Measurements from ENCODE around the gene TSHZ3. TPM values are rescaled to one million over a fixed set of nuclear protein-coding genes. Genes with fewer than 3 reads are reported as not detected.

The TSHZ3 gene
- total RNA-seq, 1 experiment from 2014 or later: 3.2 TPM

DNA sequence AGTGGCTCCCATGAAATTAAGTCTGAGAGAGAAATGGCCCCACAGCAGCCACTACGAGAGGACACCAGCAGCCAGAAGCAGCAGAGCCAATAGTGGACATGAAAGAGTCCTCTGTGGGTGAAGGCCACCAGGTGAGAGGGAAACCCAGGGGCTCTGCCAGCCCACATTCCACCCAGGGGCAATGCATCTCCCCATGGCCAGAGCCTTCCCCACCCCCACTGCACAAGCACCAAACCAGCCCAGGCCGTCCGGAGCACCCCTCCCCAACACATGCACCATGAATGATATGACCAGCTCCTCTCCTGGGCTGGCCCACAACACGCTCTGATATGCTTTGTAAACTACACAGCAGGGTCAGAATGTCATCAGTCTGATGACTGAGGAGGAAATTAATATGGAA, 66.9 kb downstream of the TSHZ3 start:
- no CpG with 5 or more reads among the region's 4 CpGs for WGBS (ENCODE audit: extremely low coverage, insufficient read length, low lambda C conversion rate)
- H3K27me3 ChIP-seq (ENCODE audit: insufficient read depth, low read length): no peaks in the 10 kb centered on the region
- peaks cover 6% of the 10 kb centered on the region; the same call in 1 of the 2 replicates for H3K4me1 ChIP-seq (ENCODE audit: insufficient read depth, low read length)
- H3K79me2 ChIP-seq (ENCODE audit: insufficient read depth, low read length): peaks cover 2% of the 10 kb centered on the region; the same call in 1 of the 2 replicates
- no peak overlapping the region for H2AK5ac ChIP-seq (ENCODE audit: insufficient read length, low read length)
- no peak overlapping the region for H2AFZ ChIP-seq (ENCODE audit: low read length)
- no peak for DNase-seq
- H3K4me2 ChIP-seq (ENCODE audit: insufficient read depth, insufficient read length, low read length): no peak overlapping the region
- no peak overlapping the region for H2BK120ac ChIP-seq (ENCODE audit: low read depth, low read length, poor library complexity, severe bottlenecking)
- peaks cover 19 to 30% of the 10 kb centered on the region in 2 experiments for H3K4me1 Mint-ChIP-seq
- no peaks in the 10 kb centered on the region for H3K27me3 Mint-ChIP-seq (ENCODE audit: low read depth)
- no peaks in the 10 kb centered on the region for H3K9me3 Mint-ChIP-seq
- no peak overlapping the region for H2BK5ac ChIP-seq (ENCODE audit: insufficient read length, low read length)
- H3K56ac ChIP-seq (ENCODE audit: insufficient read length, low read depth, low read length): no peak overlapping the region
- no peak overlapping the region for H4K8ac ChIP-seq (replicated peaks; ENCODE audit: insufficient read length, low read depth, low read length)
- H3K79me1 ChIP-seq (ENCODE audit: insufficient read depth, low read depth, low read length, poor library complexity, severe bottlenecking): no peaks in the 10 kb centered on the region
- H3K14ac ChIP-seq (ENCODE audit: insufficient read depth, low read length): no peak overlapping the region
- TF ChIP-seq, protein P1, sequence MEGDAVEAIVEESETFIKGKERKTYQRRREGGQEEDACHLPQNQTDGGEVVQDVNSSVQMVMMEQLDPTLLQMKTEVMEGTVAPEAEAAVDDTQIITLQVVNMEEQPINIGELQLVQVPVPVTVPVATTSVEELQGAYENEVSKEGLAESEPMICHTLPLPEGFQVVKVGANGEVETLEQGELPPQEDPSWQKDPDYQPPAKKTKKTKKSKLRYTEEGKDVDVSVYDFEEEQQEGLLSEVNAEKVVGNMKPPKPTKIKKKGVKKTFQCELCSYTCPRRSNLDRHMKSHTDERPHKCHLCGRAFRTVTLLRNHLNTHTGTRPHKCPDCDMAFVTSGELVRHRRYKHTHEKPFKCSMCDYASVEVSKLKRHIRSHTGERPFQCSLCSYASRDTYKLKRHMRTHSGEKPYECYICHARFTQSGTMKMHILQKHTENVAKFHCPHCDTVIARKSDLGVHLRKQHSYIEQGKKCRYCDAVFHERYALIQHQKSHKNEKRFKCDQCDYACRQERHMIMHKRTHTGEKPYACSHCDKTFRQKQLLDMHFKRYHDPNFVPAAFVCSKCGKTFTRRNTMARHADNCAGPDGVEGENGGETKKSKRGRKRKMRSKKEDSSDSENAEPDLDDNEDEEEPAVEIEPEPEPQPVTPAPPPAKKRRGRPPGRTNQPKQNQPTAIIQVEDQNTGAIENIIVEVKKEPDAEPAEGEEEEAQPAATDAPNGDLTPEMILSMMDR (conservative IDR thresholded peaks at IDR 0.05): no peak
- H3T11ph ChIP-seq (ENCODE audit: low read length): no peak overlapping the region
- no peak overlapping the region for H3K9ac ChIP-seq (ENCODE audit: extremely low read depth, insufficient read length, low read length)
- no peaks in the 10 kb centered on the region for H4K20me1 ChIP-seq (ENCODE audit: control insufficient read depth, insufficient read depth, insufficient read length)
- H3K9me3 ChIP-seq (ENCODE audit: control insufficient read depth, low read depth, low read length): no peaks in the 10 kb centered on the region
- no peak overlapping the region for H3K4me3 Mint-ChIP-seq
- no peak overlapping the region for H2BK20ac ChIP-seq (ENCODE audit: low read depth, low read length, poor library complexity, severe bottlenecking)
- no peak overlapping the region for H2BK12ac ChIP-seq (ENCODE audit: insufficient read length, low read depth, low read length)
- no peak overlapping the region for H3K23ac ChIP-seq (ENCODE audit: insufficient read length, low read depth, low read length)
- no peaks in the 10 kb centered on the region for H3K23me2 ChIP-seq (ENCODE audit: insufficient read length, low read depth, low read length, poor library complexity, severe bottlenecking)
- no peak overlapping the region for H2BK15ac ChIP-seq (ENCODE audit: low read depth, low read length)
- no peak overlapping the region for H3K18ac ChIP-seq (ENCODE audit: insufficient read length, low read depth, low read length)
- H4K5ac ChIP-seq (ENCODE audit: insufficient read length, low read depth, low read length): no peak overlapping the region
- H3K27ac Mint-ChIP-seq: peak overlapping the region in 2 of 3 experiments; percentile 37 to 90; a peak in 3 of 7 replicates
- peaks cover 3 to 19% (median 10%) of the 10 kb centered on the region in 3 experiments; a peak in 4 of 7 replicates for H3K36me3 Mint-ChIP-seq (ENCODE audit: insufficient read depth in 1 of 3, low read depth in 3 of 3)
- no peak overlapping the region for H3K4ac ChIP-seq (ENCODE audit: low read depth, low read length)
- no peak overlapping the region for H4K91ac ChIP-seq (ENCODE audit: insufficient read length, low read depth, low read length)
- no peak overlapping the region for H3K27ac ChIP-seq (ENCODE audit: insufficient read length, low read depth, low read length)
